ENCODE results near the gene SLC25A25.

Gene SLC25A25

GRCh38 chr9:128114326-128115186, 46.5 kb downstream of the SLC25A25 start:
- no peak for DNase-seq

GRCh38 chr9:128115187-128116103, 47.4 kb downstream of the SLC25A25 start:
- DNase-seq, result peak in 1 of 2 donors; percentile 1

GRCh38 chr9:128116104-128117083, 48.4 kb downstream of the SLC25A25 start:
- DNase-seq, result no peak

GRCh38 chr9:128117613-128118471, 49.8 kb downstream of the SLC25A25 start:
- peak; percentile 85 to 91 for DNase-seq

- DNase-seq, result no peak
Measured at GRCh38 chr9:128118472-128118857, 50.4 kb downstream of the SLC25A25 start.

- DNase-seq, result no peak
Measured at GRCh38 chr9:128118971-128119665, 51.1 kb downstream of the SLC25A25 start.

GRCh38 chr9:128120061-128120740, 52.2 kb downstream of the SLC25A25 start:
- no peak for DNase-seq

GRCh38 chr9:128120741-128121465, 52.9 kb downstream of the SLC25A25 start:
- DNase-seq, result no peak

- no peak for DNase-seq
Measured at GRCh38 chr9:128121466-128121810, 53.4 kb downstream of the SLC25A25 start.

- DNase-seq, result no peak
Measured at GRCh38 chr9:128121924-128122808, 54.1 kb downstream of the SLC25A25 start.

GRCh38 chr9:128122809-128123175, 54.8 kb downstream of the SLC25A25 start:
- no peak for DNase-seq

GRCh38 chr9:128123451-128124080, 55.5 kb downstream of the SLC25A25 start:
- DNase-seq, result no peak

- no peak for DNase-seq
Measured at GRCh38 chr9:128124451-128124850, 56.4 kb downstream of the SLC25A25 start.

- peak; percentile 13 to 53 for DNase-seq
Measured at GRCh38 chr9:128124873-128125579, 57.0 kb downstream of the SLC25A25 start.

GRCh38 chr9:128125580-128126354, 57.7 kb downstream of the SLC25A25 start:
- DNase-seq, result no peak

GRCh38 chr9:128127568-128127989, 59.5 kb downstream of the SLC25A25 start, which contains the start of gene PTGES2:
Gene PTGES2, minus strand, starts transcription at chr9:128127729. Its CDS starts 12 bp downstream, at chr9:128127717.
- DNase-seq, result peak; percentile 57 to 75

All from bone marrow (tissue), 2 donors.